Subcutaneous adipose tissue (tissue), 4 donors: ENCODE measurements around the gene CCDC157. TPM values are rescaled to one million over a fixed set of nuclear protein-coding genes. Genes with fewer than 3 reads are reported as not detected.

Experiments
- CTCF ChIP-seq: fragments of 450-650 bp; IDR thresholded peaks from one replicate; pipeline ENCODE4 v1.5.1; 2016; ENCODE audit warnings: low read depth, mild to moderate bottlenecking, control low read depth, antibody characterized with exemption, moderate library complexity
- total RNA-seq, 4 donors: library from RNA; depleted of rRNA; stranded (reverse); fragments of >200 nt; gene quantifications; one replicate each; pipeline ENCODE4 v1.1.0, GENCODE V29; 2016

CCDC157 gene
- total RNA-seq, 4 donors from 2014 or later, result 1.0 to 4.7 (median 2.5) TPM

- TF ChIP-seq CTCF, result no peak
These were observed 16.1 kb downstream of the CCDC157 start for GRCh38 chr22:30372915-30373314.

GRCh38 chr22:30373331-30374325 lies 16.8 kb downstream of the CCDC157 start:
- no peak for TF ChIP-seq CTCF

- no peak for TF ChIP-seq CTCF
These were observed 18.6 kb downstream of the CCDC157 start for GRCh38 chr22:30375312-30375849.

- TF ChIP-seq CTCF, result no peak
These were observed 23.2 kb downstream of the CCDC157 start for GRCh38 chr22:30380011-30380410.

GRCh38 chr22:30381264-30381663 lies 24.5 kb downstream of the CCDC157 start:
- no peak for TF ChIP-seq CTCF

GRCh38 chr22:30382340-30382739 lies 25.5 kb downstream of the CCDC157 start:
- no peak for TF ChIP-seq CTCF

GRCh38 chr22:30383061-30383460 lies 26.3 kb downstream of the CCDC157 start:
- no peak for TF ChIP-seq CTCF
